Stimulated activated effector memory CD8-positive, alpha-beta T cell treated with anti-CD3 and anti-CD28 coated beads, Interleukin-12 subunit alpha, Interleukin-12 subunit beta, amount 100 ng/mL, for 72 hours (primary cell): ENCODE measurements around the gene TET2.
A peak's percentile ranks its signal among the peaks of the same experiment; 100 is the strongest.

Source experiments
- ATAC-seq: fragments of 150-1000 bp; cut with Tn5 transposase; 2 replicates; pipeline ENCODE4 v1.10.0; 2021
- DNase-seq, 2 donors: peaks; one replicate each; pipeline ENCODE4 v3.0.0; 2021 to 2022; ENCODE audit warnings: low spot score in 2 of 2
- H3K27ac Mint-ChIP-seq: one replicate; pipeline ENCODE4 v1.8.0; 2022; ENCODE audit warnings: mild to moderate bottlenecking, mixed read lengths
- H3K36me3 Mint-ChIP-seq: one replicate; pipeline ENCODE4 v1.8.0; 2022; ENCODE audit warnings: mild to moderate bottlenecking, mixed read lengths
- H3K4me1 Mint-ChIP-seq: one replicate; pipeline ENCODE4 v1.8.0; 2022; ENCODE audit warnings: mixed read lengths
- H3K4me3 Mint-ChIP-seq: one replicate; pipeline ENCODE4 v1.8.0; 2022; ENCODE audit warnings: mild to moderate bottlenecking, mixed read lengths
- H3K9me3 Mint-ChIP-seq: one replicate; pipeline ENCODE4 v1.8.0; 2022; ENCODE audit warnings: mixed read lengths

Gene TET2

DNA sequence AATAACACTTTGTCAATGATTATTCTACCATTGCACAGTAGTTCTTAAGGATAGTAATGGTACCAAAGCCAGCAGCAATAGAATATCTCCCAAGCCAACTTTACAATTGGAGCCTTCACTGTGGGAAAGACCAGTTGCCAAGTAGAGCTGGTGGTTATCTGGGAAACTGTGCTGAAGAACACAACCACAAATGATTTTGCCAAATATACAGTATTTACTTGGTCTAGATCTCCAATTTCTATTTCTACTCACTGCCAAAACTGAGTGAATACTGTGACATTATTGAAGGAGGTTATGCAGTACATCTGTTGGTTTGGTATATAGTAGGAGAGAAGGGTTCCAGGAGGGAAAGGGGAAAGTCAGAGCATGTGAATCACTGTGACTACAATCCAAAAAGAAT, 3.8 kb downstream of the TET2 start:
- H3K4me1 Mint-ChIP-seq, result peaks cover 52% of the 10 kb centered on the region
- DNase-seq (no peak), ATAC-seq (no peak)
- no peaks in the 10 kb centered on the region for H3K9me3 Mint-ChIP-seq
- H3K27ac Mint-ChIP-seq, result no peak overlapping the region
- H3K36me3 Mint-ChIP-seq, result peaks cover 23% of the 10 kb centered on the region
- no peak overlapping the region for H3K4me3 Mint-ChIP-seq

DNA sequence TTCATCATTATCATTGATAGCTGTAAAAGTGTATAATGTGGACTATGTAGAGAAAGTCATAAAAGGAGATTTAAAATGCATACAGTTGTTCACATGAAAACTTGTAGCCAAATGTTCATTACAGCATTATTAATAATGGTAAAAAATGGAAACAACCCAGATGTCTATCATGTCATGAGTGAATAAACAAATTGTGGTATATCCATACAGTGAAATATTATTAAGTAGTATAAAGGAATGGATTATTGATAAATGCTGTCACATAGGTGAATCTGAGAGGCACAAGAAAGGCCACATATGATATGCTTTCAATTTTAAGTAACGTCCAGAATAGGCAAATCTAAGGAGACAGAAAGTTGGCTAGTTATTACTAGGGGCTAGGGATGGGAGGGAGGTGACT, 7.1 kb downstream of the TET2 start:
- H3K4me3 Mint-ChIP-seq, result no peak overlapping the region
- ATAC-seq (no peak), DNase-seq (no peak)
- no peaks in the 10 kb centered on the region for H3K9me3 Mint-ChIP-seq
- peaks cover 10% of the 10 kb centered on the region for H3K36me3 Mint-ChIP-seq
- H3K4me1 Mint-ChIP-seq, result peaks cover 42% of the 10 kb centered on the region
- H3K27ac Mint-ChIP-seq, result no peak overlapping the region

GRCh38 chr4:105154576-105154975, 7.9 kb downstream of the TET2 start:
- Mint-ChIP-seq H3K36me3 (peaks cover 17% of the 10 kb centered on the region), H3K4me1 (peaks cover 38% of the 10 kb centered on the region), H3K4me3 (no peak overlapping the region), H3K27ac (no peak overlapping the region), H3K9me3 (no peaks in the 10 kb centered on the region)
- DNase-seq (no peak), ATAC-seq (no peak)

- Mint-ChIP-seq H3K4me3 (no peak overlapping the region), H3K36me3 (peaks cover 24% of the 10 kb centered on the region), H3K9me3 (no peaks in the 10 kb centered on the region), H3K27ac (no peak overlapping the region), H3K4me1 (peaks cover 37% of the 10 kb centered on the region)
- ATAC-seq (no peak), DNase-seq (no peak)
Measured at GRCh38 chr4:105155426-105155825, 8.8 kb downstream of the TET2 start.

DNA sequence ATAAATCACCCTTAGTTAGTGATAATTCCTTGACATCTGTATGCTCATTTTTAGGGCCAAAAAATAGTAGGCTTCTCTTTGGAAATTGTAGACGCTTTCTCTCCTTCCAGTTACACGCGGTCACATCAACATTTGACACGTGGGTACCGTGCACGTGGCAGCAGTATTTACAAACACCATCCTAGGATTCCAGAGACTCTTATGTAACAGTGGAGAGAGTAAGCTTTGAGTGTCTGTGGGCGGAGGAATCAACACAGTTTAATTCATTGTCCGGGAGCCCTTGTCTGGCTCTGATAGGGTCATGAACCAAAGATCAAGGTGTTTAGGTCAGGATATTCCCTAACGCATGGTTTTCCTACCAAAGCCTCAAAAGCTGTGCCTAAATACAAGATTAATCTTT, 12.2 kb downstream of the TET2 start:
- no peak overlapping the region for H3K4me3 Mint-ChIP-seq
- no peak overlapping the region for H3K27ac Mint-ChIP-seq
- no peak for DNase-seq

DNA sequence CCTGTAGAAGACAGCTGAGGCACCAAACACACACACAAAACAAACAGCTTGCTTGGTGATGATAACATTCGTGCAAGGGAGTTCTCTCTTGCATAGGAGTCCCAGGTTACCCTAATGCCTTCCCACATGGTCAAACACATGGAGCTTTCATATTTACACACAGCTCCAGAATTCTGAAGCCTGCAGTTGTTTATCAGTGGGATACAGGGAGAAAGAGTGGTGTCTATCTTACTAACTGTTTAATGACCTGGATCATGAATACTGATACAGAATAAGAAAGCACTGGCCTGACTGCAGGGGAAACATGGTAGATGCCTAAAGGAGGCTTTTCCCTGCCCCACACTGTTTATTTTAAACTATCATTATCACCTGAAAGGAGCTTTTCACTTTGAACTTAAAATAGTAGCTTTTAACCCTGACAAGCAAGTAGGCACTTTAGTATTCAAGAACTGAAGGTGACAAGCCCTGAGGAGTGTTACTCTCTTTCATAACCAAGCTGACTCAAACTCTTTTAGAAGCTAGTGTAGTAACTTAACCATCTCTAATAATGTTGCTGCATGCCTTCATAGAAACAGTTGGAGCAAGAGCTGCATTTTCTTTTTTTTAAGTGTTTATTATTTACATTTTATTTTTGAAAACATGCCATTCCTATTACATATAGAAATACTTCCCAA, 15.6 kb downstream of the TET2 start:
- H3K4me1 Mint-ChIP-seq, result peaks cover 7% of the 10 kb centered on the region
- peaks cover 33% of the 10 kb centered on the region for H3K36me3 Mint-ChIP-seq
- no peak for ATAC-seq
- DNase-seq, result no peak
- no peak overlapping the region for H3K27ac Mint-ChIP-seq
- H3K4me3 Mint-ChIP-seq, result no peak overlapping the region
- H3K9me3 Mint-ChIP-seq, result no peaks in the 10 kb centered on the region

More for the DNA sequence above, 12.2 kb downstream of the TET2 start:
- Mint-ChIP-seq H3K36me3 (peaks cover 24% of the 10 kb centered on the region), H3K4me1 (peaks cover 20% of the 10 kb centered on the region), H3K9me3 (no peaks in the 10 kb centered on the region)
- ATAC-seq, result no peak

DNA sequence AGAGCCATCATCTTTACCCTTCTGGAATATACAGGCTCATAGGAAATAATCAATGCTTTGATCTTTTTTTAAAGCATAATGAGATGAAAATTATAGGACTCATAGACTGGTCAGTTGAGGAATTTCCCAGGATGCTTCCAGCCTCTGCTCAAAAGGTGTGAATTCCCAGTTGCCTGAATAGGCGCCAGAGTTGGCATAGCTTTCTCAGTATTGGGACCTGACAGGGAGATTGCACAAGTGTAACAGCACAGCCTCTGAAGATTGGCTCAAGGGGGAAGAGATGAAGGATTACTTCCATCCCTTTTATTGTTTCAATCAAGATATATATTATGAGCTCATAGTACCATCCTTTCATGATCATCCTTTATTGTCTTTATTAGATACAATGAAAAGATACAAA, 17.9 kb downstream of the TET2 start:
- H3K9me3 Mint-ChIP-seq, result peaks cover 4% of the 10 kb centered on the region

DNA sequence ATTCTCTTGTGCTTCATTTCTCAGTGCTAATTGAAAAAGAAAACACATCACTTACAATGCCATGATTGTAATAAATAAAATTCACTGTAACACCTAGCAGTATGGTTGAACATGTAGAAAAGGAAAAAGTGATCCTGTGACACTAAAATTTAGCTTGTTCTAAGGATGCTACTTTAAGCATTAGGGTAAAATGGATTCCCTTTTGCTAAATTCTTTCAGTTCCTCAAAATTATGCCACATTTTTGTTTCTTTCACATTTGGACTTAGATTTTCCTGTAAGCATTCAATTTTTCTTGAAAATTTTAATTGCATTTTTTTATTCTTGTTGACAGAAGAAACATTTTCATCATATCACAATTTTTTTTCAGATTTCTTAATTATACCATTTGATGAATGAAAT, 19.4 kb downstream of the TET2 start:
- peaks cover 30% of the 10 kb centered on the region for H3K4me1 Mint-ChIP-seq
- no peak overlapping the region for H3K27ac Mint-ChIP-seq
- no peak for DNase-seq
- no peak for ATAC-seq
- peaks cover 32% of the 10 kb centered on the region for H3K36me3 Mint-ChIP-seq
- no peak overlapping the region for H3K4me3 Mint-ChIP-seq
- H3K9me3 Mint-ChIP-seq, result peaks cover 4% of the 10 kb centered on the region

More for the DNA sequence above, 17.9 kb downstream of the TET2 start:
- peaks cover 28% of the 10 kb centered on the region for H3K4me1 Mint-ChIP-seq
- H3K36me3 Mint-ChIP-seq, result peaks cover 36% of the 10 kb centered on the region
- no peak overlapping the region for H3K4me3 Mint-ChIP-seq
- DNase-seq (no peak), ATAC-seq (no peak)
- no peak overlapping the region for H3K27ac Mint-ChIP-seq

DNA sequence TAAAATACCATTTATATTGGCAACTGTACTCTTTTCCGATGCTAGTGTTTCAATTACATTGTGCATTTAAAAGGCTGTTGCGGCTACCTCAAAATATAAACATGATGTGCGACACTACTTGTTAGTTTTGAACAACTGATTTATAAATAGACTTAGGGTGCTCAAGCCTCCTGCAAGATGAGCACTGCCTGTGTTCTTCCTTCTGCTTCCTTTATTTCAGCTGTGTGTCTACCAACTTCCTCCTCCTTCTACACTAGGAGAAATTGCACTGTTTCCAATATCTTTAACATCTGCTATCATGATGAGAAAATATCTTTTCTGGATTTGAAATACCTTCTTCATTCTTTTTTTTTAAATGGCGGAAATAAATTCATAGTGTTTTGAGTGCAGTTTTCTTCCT, 24.0 kb downstream of the TET2 start:
- ATAC-seq (no peak), DNase-seq (no peak)
- peaks cover 11% of the 10 kb centered on the region for H3K9me3 Mint-ChIP-seq
- H3K4me3 Mint-ChIP-seq, result no peak overlapping the region
- peaks cover 30% of the 10 kb centered on the region for H3K4me1 Mint-ChIP-seq
- H3K36me3 Mint-ChIP-seq, result peaks cover 32% of the 10 kb centered on the region
- no peak overlapping the region for H3K27ac Mint-ChIP-seq

GRCh38 chr4:105171912-105172311, 25.2 kb downstream of the TET2 start:
- Mint-ChIP-seq H3K36me3 (peaks cover 33% of the 10 kb centered on the region), H3K4me1 (peaks cover 30% of the 10 kb centered on the region), H3K9me3 (peaks cover 13% of the 10 kb centered on the region), H3K4me3 (no peak overlapping the region), H3K27ac (no peak overlapping the region)
- ATAC-seq (no peak), DNase-seq (no peak)

GRCh38 chr4:105174098-105174497, 27.4 kb downstream of the TET2 start:
- H3K9me3 Mint-ChIP-seq, result peaks cover 9% of the 10 kb centered on the region
- no peak overlapping the region for H3K4me3 Mint-ChIP-seq
- H3K27ac Mint-ChIP-seq, result no peak overlapping the region
- DNase-seq (no peak), ATAC-seq (no peak)
- peaks cover 25% of the 10 kb centered on the region for H3K4me1 Mint-ChIP-seq
- H3K36me3 Mint-ChIP-seq, result peaks cover 32% of the 10 kb centered on the region

DNA sequence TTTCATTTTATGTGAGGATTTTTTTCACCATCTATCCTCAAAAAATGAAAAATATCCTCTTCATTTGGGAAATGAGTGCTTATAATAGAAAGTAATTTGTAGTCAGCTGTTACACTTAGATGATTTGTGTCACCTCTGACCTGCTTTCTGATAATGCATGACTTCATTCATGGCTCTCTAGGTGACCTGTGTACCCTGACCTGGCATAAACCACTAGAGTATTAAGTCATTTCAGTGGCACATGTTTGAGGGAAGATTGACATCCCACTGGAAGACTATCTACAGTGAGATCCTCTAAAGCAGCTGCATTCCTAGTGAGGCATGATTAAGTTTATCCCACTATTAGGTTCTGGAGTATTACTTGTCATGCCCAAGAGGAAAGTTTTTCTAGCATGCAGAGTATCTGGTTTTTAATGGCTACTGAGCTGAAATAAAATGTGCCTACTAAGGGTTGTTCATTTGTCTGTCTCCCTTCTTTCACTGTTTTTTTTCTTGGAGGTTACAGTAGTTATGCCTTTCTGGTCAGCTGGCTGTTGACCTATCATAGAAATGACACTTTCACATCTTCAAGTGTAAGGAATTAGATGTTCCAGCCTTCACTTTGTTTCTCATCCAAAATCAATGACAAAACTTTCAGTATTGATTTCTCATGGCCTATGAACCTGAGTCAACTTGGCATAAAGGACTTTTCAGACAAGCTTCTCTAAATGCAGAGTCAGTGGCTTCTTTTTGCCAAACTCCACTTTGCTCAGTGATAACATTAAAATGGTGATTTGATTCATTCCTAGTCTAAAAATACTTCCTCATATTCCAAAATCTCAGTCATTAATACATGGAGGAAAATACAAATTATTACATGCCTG, 33.1 kb downstream of the TET2 start:
- H3K9me3 Mint-ChIP-seq, result peaks cover 9% of the 10 kb centered on the region
- no peak for DNase-seq
- H3K4me1 Mint-ChIP-seq, result peaks cover 25% of the 10 kb centered on the region
- no peak overlapping the region for H3K27ac Mint-ChIP-seq
- no peak overlapping the region for H3K4me3 Mint-ChIP-seq
- ATAC-seq, result peak; percentile 74
- peaks cover 37% of the 10 kb centered on the region for H3K36me3 Mint-ChIP-seq

- Mint-ChIP-seq H3K4me3 (no peak overlapping the region), H3K36me3 (peaks cover 26% of the 10 kb centered on the region), H3K4me1 (peaks cover 27% of the 10 kb centered on the region), H3K9me3 (peaks cover 2% of the 10 kb centered on the region), H3K27ac (no peak overlapping the region)
- no peak for DNase-seq
- ATAC-seq, result no peak
Measured at GRCh38 chr4:105181259-105181658, 34.6 kb downstream of the TET2 start.

DNA sequence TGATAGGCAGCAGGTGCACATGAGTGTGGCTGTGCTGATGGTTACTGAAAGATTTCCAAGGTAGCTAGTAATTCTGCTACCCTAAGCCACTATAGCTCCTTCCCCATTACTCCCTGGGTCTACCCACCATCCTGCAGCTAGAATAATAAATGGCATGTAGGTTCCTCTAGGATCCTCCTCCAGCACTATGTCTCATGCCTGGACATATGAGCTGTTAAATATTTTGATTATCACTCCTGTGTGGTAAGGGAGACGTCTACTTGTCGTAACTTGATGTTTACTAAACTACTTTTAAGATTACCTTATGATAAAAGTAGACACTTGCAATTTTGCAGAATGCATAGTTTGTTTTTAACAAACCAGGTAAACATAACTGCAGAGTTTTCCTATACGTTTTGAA, 35.5 kb downstream of the TET2 start:
- Mint-ChIP-seq H3K9me3 (no peaks in the 10 kb centered on the region), H3K36me3 (peaks cover 26% of the 10 kb centered on the region), H3K4me1 (peaks cover 27% of the 10 kb centered on the region), H3K27ac (no peak overlapping the region), H3K4me3 (no peak overlapping the region)
- ATAC-seq (no peak), DNase-seq (no peak)

GRCh38 chr4:105184316-105184980, 37.8 kb downstream of the TET2 start:
- ATAC-seq (no peak), DNase-seq (no peak)
- H3K4me3 Mint-ChIP-seq, result no peak overlapping the region
- H3K9me3 Mint-ChIP-seq, result no peaks in the 10 kb centered on the region
- no peak overlapping the region for H3K27ac Mint-ChIP-seq
- H3K4me1 Mint-ChIP-seq, result peaks cover 24% of the 10 kb centered on the region
- H3K36me3 Mint-ChIP-seq, result peaks cover 17% of the 10 kb centered on the region
